Measurements from ENCODE around the gene RPL36A.

DNA sequence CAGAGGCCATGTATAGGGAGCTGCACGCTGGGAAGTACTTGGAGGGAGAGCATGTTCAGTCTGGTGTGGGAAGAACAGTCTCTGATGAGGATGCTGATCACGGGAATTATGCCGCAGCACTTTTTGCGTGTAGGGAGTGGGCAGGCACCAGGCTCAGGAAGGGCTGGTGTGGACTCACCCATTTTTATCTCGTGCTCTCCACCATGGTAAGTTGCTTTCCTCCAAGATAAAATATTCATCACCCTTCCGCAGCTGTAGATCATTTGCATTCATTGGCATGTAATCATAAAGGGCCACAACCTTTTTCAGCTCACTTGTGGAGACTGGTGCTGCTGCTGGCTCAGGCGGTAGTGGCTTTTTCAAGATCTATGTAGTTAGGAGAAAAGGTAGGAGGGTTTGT lies 30.4 kb upstream of the RPL36A start:
- no peak for TF ChIP-seq CTCF (IDR thresholded peaks at IDR 0.05; ENCODE audit: insufficient read depth, low read depth, low read length)
- TF ChIP-seq EZH2 (IDR thresholded peaks at IDR 0.05; ENCODE audit: insufficient read depth, low read length) = no peak

Data from astrocyte (in vitro differentiated cells and primary cell).